GM23338 (cell line): ENCODE measurements around the gene TUBG2. TPM values are rescaled to one million over a fixed set of nuclear protein-coding genes. Genes with fewer than 3 reads are reported as not detected.

Experiments
- ATAC-seq: fragments of 200-7000 bp; cut with Tn5 transposase; 3 replicates; pipeline ENCODE4 v1.9.1; 2020
- DNase-seq: peaks from one replicate; pipeline ENCODE4 v3.0.0-alpha.2; 2015; ENCODE audit warnings: low spot score
- H2AFZ ChIP-seq: fragments of 200-600 bp; sonication (generic); 2 replicates; pipeline ENCODE4 v1.8.0; 2016; ENCODE audit warnings: antibody characterized with exemption, mild to moderate bottlenecking, moderate library complexity
- H3F3A ChIP-seq: fragments of 200-600 bp; sonication (generic); replicated peaks from 2 replicates; pipeline ENCODE4 v1.8.0; 2017; ENCODE audit warnings: antibody characterized with exemption, mixed run types, low read depth
- H3K27ac ChIP-seq: fragments of 200-600 bp; sonication (generic); 2 replicates; pipeline ENCODE4 v1.6.1; 2016; ENCODE audit warnings: low read depth
- H3K27me3 ChIP-seq: fragments of 200-600 bp; sonication (generic); 2 replicates; pipeline ENCODE4 v1.8.0; 2016; ENCODE audit warnings: mild to moderate bottlenecking, mixed run types, moderate library complexity; ENCODE audit not compliant: insufficient read depth
- H3K36me3 ChIP-seq: fragments of 200-600 bp; sonication (generic); 2 replicates; pipeline ENCODE4 v1.8.0; 2016; ENCODE audit warnings: mild to moderate bottlenecking; ENCODE audit not compliant: insufficient read depth
- H3K4me1 ChIP-seq: fragments of 200-600 bp; sonication (generic); 2 replicates; pipeline ENCODE4 v1.8.0; 2016; ENCODE audit warnings: mild to moderate bottlenecking, moderate library complexity; ENCODE audit not compliant: insufficient read depth
- H3K4me2 ChIP-seq: fragments of 200-600 bp; sonication (generic); 2 replicates; pipeline ENCODE4 v1.7.1; 2017; ENCODE audit warnings: mixed run types
- H3K4me3 ChIP-seq: fragments of 200-600 bp; sonication (generic); 2 replicates; pipeline ENCODE4 v1.6.1; 2016; ENCODE audit warnings: mixed run types
- H3K79me2 ChIP-seq: fragments of 200-600 bp; sonication (generic); replicated peaks from 2 replicates; pipeline ENCODE4 v1.8.0; 2017; ENCODE audit warnings: mild to moderate bottlenecking; ENCODE audit not compliant: insufficient read depth
- H3K9me2 ChIP-seq: fragments of 200-600 bp; sonication (generic); 2 replicates; pipeline ENCODE4 v1.8.0; 2017; ENCODE audit not compliant: insufficient read depth
- H4K20me1 ChIP-seq: fragments of 200-600 bp; sonication (generic); replicated peaks from 2 replicates; pipeline ENCODE4 v1.8.0; 2017; ENCODE audit warnings: mild to moderate bottlenecking; ENCODE audit not compliant: insufficient read depth
- H3K27ac Mint-ChIP-seq: 2 replicates; pipeline ENCODE4 v1.8.0; 2020; ENCODE audit warnings: inconsistent platforms, mild to moderate bottlenecking, moderate library complexity, mixed read lengths
- H3K27me3 Mint-ChIP-seq: 3 replicates; pipeline ENCODE4 v1.8.0; 2022; ENCODE audit warnings: low read depth, mild to moderate bottlenecking, moderate library complexity, mixed read lengths, inconsistent platforms; ENCODE audit not compliant: insufficient read depth, poor library complexity
- H3K36me3 Mint-ChIP-seq: 3 replicates; pipeline ENCODE4 v1.8.0; 2021; ENCODE audit warnings: low read depth, mild to moderate bottlenecking, inconsistent platforms, moderate library complexity, mixed read lengths
- H3K4me1 Mint-ChIP-seq: 3 replicates; pipeline ENCODE4 v1.8.0; 2020; ENCODE audit warnings: mild to moderate bottlenecking, inconsistent platforms, mixed read lengths
- H3K4me3 Mint-ChIP-seq: 3 replicates; pipeline ENCODE4 v1.8.0; 2021; ENCODE audit warnings: moderate library complexity, mild to moderate bottlenecking, inconsistent platforms, mixed read lengths
- H3K9me3 Mint-ChIP-seq: 3 replicates; pipeline ENCODE4 v1.8.0; 2020; ENCODE audit warnings: moderate library complexity, mild to moderate bottlenecking, inconsistent platforms, mixed read lengths
- ETS1 ChIP-seq: IDR thresholded peaks from 2 replicates; pipeline ENCODE4 v1.6.1; 2016; ENCODE audit warnings: antibody characterized with exemption
- ZNF331 ChIP-seq: fragments of 250-450 bp; sonication (Bioruptor Pico); IDR thresholded peaks from 2 replicates; pipeline ENCODE4 v1.5.0; 2020; ENCODE audit warnings: low read depth, mild to moderate bottlenecking, moderate library complexity
- ZNF462 ChIP-seq: fragments of 250-450 bp; sonication (Bioruptor Pico); IDR thresholded peaks from 2 replicates; pipeline ENCODE4 v1.5.0; 2020; ENCODE audit warnings: mild to moderate bottlenecking, moderate library complexity
- polyA plus RNA-seq: library from polyadenylated mRNA; unstranded; fragments of >200 nt; fragmentation: Nextera tagmentation; extraction: Ambion mirVana; gene quantifications from 2 replicates; pipeline ENCODE4 v1.2.1, GENCODE V29; 2016
- total RNA-seq: library from RNA; depleted of rRNA; stranded (reverse); fragments of >200 nt; shearing (Covaris generic); gene quantifications from 2 replicates; pipeline ENCODE4 v1.2.3, GENCODE V29; 2014
- TF ChIP-seq, protein P1 (sequence below), 2 experiments: fragments of 200-600 bp in 1 of 2; sonication (generic) in 1 of 2; conservative IDR thresholded peaks; 2 replicates each; pipeline versions ENCODE4 v1.5.1 to v1.6.1; 2016 to 2017; ENCODE audit warnings: antibody characterized with exemption in 2 of 2, low read depth in 2 of 2, mild to moderate bottlenecking in 2 of 2, moderate library complexity in 1 of 2

Gene TUBG2
- total and polyA plus RNA-seq, 2 experiments from 2014 or later = 18.2 to 19.0 TPM

DNA sequence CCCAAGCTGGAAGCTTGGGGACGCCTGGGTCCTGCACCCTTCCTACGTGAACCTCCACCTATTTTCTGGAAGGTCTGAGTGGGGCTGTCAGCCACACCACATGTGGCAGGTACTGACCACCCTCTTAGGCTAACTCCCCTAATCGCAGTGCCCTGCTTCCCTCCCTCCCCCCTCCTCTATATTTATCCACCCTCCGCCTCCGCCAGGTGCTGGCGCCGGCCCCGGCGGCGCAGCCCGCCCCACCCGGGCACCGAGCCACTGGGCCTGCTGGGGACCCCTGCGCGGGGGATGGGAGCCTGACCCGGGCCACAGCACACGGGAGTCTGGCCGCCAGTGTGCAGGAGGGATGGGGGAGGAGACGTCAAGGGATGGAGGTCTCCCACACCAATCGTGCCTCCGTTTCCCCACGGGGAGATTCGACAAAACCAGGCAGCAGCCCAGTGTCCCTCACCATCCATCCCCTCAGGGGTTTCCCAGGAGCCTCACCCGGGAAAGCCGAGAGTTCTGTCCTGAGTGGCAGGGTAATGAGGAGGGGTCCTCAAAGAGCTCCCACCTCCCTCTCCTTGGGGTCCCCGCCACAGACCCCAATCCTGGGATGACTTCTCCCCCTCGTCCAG is 16.4 kb downstream of the TUBG2 start:
- Mint-ChIP-seq H3K27me3 (peaks cover 65% of the 10 kb centered on the region), H3K4me1 (peaks cover 40% of the 10 kb centered on the region), H3K4me3 (peak overlapping the region; percentile 86), H3K27ac (no peak overlapping the region), H3K9me3 (no peaks in the 10 kb centered on the region; the same call in 2 of the 3 replicates), H3K36me3 (peaks cover 18% of the 10 kb centered on the region)
- no peak overlapping the region for H3K27ac ChIP-seq
- H3K27me3 ChIP-seq = peaks cover 64% of the 10 kb centered on the region
- ATAC-seq (no peak), DNase-seq (peak; percentile 70)
- H3K79me2 ChIP-seq = peaks cover 7% of the 10 kb centered on the region; the same call in 1 of the 2 replicates
- no peaks in the 10 kb centered on the region for H3K9me2 ChIP-seq
- H3K4me1 ChIP-seq = peaks cover 46% of the 10 kb centered on the region
- H3F3A ChIP-seq = peaks cover 33% of the 10 kb centered on the region
- no peak for TF ChIP-seq ETS1
- TF ChIP-seq, protein P1, sequence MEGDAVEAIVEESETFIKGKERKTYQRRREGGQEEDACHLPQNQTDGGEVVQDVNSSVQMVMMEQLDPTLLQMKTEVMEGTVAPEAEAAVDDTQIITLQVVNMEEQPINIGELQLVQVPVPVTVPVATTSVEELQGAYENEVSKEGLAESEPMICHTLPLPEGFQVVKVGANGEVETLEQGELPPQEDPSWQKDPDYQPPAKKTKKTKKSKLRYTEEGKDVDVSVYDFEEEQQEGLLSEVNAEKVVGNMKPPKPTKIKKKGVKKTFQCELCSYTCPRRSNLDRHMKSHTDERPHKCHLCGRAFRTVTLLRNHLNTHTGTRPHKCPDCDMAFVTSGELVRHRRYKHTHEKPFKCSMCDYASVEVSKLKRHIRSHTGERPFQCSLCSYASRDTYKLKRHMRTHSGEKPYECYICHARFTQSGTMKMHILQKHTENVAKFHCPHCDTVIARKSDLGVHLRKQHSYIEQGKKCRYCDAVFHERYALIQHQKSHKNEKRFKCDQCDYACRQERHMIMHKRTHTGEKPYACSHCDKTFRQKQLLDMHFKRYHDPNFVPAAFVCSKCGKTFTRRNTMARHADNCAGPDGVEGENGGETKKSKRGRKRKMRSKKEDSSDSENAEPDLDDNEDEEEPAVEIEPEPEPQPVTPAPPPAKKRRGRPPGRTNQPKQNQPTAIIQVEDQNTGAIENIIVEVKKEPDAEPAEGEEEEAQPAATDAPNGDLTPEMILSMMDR (conservative IDR thresholded peaks at IDR 0.05; ENCODE audit: low read depth in 2 of 2) = no peak
- no peak for TF ChIP-seq ZNF331 (CRISPR knock-in tag)
- no peak overlapping the region for H2AFZ ChIP-seq
- H3K36me3 ChIP-seq = no peaks in the 10 kb centered on the region; the same call in 1 of the 2 replicates
- no peaks in the 10 kb centered on the region for H4K20me1 ChIP-seq
- peak overlapping the region; percentile 92 for H3K4me3 ChIP-seq
- H3K4me2 ChIP-seq = peak overlapping the region; percentile 98

DNA sequence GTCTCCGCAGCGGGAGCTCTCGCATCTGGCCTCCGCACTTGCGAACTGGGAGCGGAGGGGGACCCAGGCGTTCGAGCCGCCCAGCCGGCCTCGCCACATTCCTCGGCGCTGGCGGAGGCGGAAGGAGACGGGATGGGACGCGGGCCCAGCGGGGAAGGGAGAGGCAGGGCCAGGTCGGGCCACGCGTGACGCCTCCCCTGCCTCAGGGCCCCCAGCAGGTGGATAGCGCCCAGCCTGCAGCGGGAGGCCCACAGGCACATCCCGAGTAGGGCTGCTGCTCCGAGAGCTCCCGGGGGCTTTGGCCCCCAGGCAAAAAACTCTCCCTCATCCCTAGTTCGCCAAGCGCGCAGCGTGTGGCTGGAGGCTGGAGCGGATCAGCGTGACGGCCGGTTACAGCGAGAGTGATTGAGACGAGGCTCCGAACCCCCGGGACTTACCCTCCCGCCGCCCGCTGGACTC is 16.9 kb downstream of the TUBG2 start:
- Histone ChIP-seq H3K27ac (no peak overlapping the region), H3K79me2 (peaks cover 7% of the 10 kb centered on the region; the same call in 1 of the 2 replicates), H3F3A (peaks cover 36% of the 10 kb centered on the region), H3K4me2 (peak overlapping the region; percentile 98), H3K4me3 (peak overlapping the region; percentile 92), H3K36me3 (no peaks in the 10 kb centered on the region; the same call in 1 of the 2 replicates), H2AFZ (no peak overlapping the region), H3K9me2 (no peaks in the 10 kb centered on the region), H4K20me1 (no peaks in the 10 kb centered on the region), H3K27me3 (peaks cover 65% of the 10 kb centered on the region), H3K4me1 (peaks cover 46% of the 10 kb centered on the region)
- DNase-seq (peak; percentile 48), ATAC-seq (no peak)
- Mint-ChIP-seq H3K27ac (no peak overlapping the region), H3K4me3 (peak overlapping the region; percentile 86), H3K9me3 (peaks cover 3% of the 10 kb centered on the region; the same call in 1 of the 3 replicates), H3K27me3 (peaks cover 64% of the 10 kb centered on the region), H3K36me3 (peaks cover 17% of the 10 kb centered on the region), H3K4me1 (peaks cover 39% of the 10 kb centered on the region)
- TF ChIP-seq ZNF462 = no peak
- TF ChIP-seq, protein P1 (conservative IDR thresholded peaks at IDR 0.05; ENCODE audit: low read depth in 2 of 2) = no peak
